Astrocyte (in vitro differentiated cells and primary cell): ENCODE measurements around the gene SNX32.

ENCODE experiments used
- CTCF ChIP-seq: IDR thresholded peaks from 2 replicates; pipeline ENCODE4 v1.5.1; 2011; ENCODE audit warnings: low read depth, mild to moderate bottlenecking, inconsistent platforms, low read length, moderate library complexity; ENCODE audit not compliant: insufficient read depth
- EZH2 ChIP-seq: IDR thresholded peaks from 2 replicates; pipeline ENCODE4 v1.6.1; 2012; ENCODE audit warnings: mild to moderate bottlenecking, low read length, inconsistent platforms; ENCODE audit not compliant: insufficient read depth

- no peak for TF ChIP-seq CTCF
- no peak for TF ChIP-seq EZH2
Measured at GRCh38 chr11:65854161-65854592, 20.4 kb downstream of the SNX32 start.
